HG03135 (cell line): ENCODE results near the gene PTX4.

Source experiments
- ATAC-seq: cut with Tn5 transposase; IDR thresholded peaks from one replicate; pipeline ENCODE4 v1.9.1; 2021; ENCODE audit warnings: mild to moderate bottlenecking, moderate library complexity; ENCODE audit not compliant: unreplicated experiment

Gene PTX4

GRCh38 chr16:1525871-1526607, 37.3 kb upstream of the PTX4 start:
- no peak for ATAC-seq

GRCh38 chr16:1524366-1524765, 35.6 kb upstream of the PTX4 start:
- no peak for ATAC-seq

- ATAC-seq: no peak
Observed at GRCh38 chr16:1523581-1524245, 35.0 kb upstream of the PTX4 start.

- no peak for ATAC-seq
Observed at GRCh38 chr16:1520461-1520860, 31.7 kb upstream of the PTX4 start.

- ATAC-seq: no peak
Observed at GRCh38 chr16:1519831-1520230, 31.1 kb upstream of the PTX4 start.

GRCh38 chr16:1518626-1519135, 29.9 kb upstream of the PTX4 start:
- ATAC-seq: no peak

GRCh38 chr16:1514507-1514906, 25.8 kb upstream of the PTX4 start:
- ATAC-seq: no peak

GRCh38 chr16:1512774-1513173, 24.0 kb upstream of the PTX4 start:
- ATAC-seq: no peak

- no peak for ATAC-seq
Observed at GRCh38 chr16:1511662-1512569, 23.2 kb upstream of the PTX4 start.

GRCh38 chr16:1510941-1511351, 22.2 kb upstream of the PTX4 start:
- ATAC-seq: no peak

GRCh38 chr16:1510272-1510671, 21.5 kb upstream of the PTX4 start:
- ATAC-seq: no peak

GRCh38 chr16:1509307-1510221, 20.8 kb upstream of the PTX4 start:
- ATAC-seq: no peak

GRCh38 chr16:1508494-1509187, 19.9 kb upstream of the PTX4 start:
- ATAC-seq: no peak

GRCh38 chr16:1506494-1507213, 17.9 kb upstream of the PTX4 start:
- no peak for ATAC-seq

GRCh38 chr16:1505912-1506311, 17.2 kb upstream of the PTX4 start:
- ATAC-seq: no peak

GRCh38 chr16:1505073-1505844, 16.5 kb upstream of the PTX4 start:
- no peak for ATAC-seq

- no peak for ATAC-seq
Observed at GRCh38 chr16:1503110-1503955, 14.6 kb upstream of the PTX4 start.
